22Rv1 (cell line): Measurements from ENCODE around the gene ADGRL3.

ENCODE experiments used
- H3K27ac ChIP-seq: fragments of 450-650 bp; 2 replicates; pipeline ENCODE4 v1.5.1; 2017
- ZFX ChIP-seq: fragments of 450-650 bp; IDR thresholded peaks from 2 replicates; pipeline ENCODE4 v1.6.1; 2017; ENCODE audit warnings: antibody characterized with exemption, borderline replicate concordance
- TF ChIP-seq, protein P1 (sequence below): fragments of 450-650 bp; IDR thresholded peaks from 2 replicates; pipeline ENCODE4 v1.5.1; 2017; ENCODE audit warnings: mild to moderate bottlenecking

ADGRL3 gene

DNA sequence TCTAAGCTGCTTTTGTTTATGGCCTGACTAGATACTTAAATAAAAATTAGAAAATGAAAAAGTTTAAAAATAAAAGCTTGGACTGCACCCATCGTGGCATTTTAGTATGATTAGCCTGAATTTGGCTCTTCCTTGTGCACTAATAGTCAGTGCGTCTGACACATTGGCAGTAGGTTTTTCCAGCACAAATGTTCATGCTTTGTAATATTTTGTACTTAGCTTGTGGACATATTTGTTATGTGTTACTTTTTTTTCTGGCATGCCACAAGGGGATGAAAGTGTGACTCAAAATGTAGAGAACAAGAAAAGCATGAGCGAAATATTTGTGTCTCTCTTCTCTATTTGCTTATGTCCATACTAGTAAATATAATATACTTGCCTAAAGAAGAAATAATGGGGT lies 359.3 kb downstream of the ADGRL3 start:
- TF ChIP-seq, protein P1, sequence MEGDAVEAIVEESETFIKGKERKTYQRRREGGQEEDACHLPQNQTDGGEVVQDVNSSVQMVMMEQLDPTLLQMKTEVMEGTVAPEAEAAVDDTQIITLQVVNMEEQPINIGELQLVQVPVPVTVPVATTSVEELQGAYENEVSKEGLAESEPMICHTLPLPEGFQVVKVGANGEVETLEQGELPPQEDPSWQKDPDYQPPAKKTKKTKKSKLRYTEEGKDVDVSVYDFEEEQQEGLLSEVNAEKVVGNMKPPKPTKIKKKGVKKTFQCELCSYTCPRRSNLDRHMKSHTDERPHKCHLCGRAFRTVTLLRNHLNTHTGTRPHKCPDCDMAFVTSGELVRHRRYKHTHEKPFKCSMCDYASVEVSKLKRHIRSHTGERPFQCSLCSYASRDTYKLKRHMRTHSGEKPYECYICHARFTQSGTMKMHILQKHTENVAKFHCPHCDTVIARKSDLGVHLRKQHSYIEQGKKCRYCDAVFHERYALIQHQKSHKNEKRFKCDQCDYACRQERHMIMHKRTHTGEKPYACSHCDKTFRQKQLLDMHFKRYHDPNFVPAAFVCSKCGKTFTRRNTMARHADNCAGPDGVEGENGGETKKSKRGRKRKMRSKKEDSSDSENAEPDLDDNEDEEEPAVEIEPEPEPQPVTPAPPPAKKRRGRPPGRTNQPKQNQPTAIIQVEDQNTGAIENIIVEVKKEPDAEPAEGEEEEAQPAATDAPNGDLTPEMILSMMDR, result no peak
- no peak for TF ChIP-seq ZFX

DNA sequence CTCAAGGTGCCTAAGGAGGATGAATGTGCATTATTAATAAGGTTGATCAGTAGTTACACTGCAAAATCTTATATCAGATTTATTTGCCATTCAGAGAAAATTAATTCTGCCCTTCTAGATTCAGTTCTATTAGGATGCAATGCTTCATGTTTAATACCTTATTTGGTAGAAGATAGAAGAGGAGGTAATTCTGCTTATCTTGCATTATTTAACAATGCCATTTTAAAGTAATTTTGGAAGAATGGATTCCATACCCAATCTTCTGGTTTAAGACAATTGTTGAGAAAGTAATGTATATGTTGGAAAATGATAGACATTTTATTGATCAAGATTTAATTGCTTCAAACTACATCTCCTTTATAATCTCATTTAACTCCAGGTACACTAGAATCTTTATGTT lies 360.9 kb downstream of the ADGRL3 start:
- no peak overlapping the region for H3K27ac ChIP-seq
- TF ChIP-seq, protein P1, result no peak
- no peak for TF ChIP-seq ZFX

More for the DNA sequence above, 359.3 kb downstream of the ADGRL3 start:
- H3K27ac ChIP-seq, result no peak overlapping the region

DNA sequence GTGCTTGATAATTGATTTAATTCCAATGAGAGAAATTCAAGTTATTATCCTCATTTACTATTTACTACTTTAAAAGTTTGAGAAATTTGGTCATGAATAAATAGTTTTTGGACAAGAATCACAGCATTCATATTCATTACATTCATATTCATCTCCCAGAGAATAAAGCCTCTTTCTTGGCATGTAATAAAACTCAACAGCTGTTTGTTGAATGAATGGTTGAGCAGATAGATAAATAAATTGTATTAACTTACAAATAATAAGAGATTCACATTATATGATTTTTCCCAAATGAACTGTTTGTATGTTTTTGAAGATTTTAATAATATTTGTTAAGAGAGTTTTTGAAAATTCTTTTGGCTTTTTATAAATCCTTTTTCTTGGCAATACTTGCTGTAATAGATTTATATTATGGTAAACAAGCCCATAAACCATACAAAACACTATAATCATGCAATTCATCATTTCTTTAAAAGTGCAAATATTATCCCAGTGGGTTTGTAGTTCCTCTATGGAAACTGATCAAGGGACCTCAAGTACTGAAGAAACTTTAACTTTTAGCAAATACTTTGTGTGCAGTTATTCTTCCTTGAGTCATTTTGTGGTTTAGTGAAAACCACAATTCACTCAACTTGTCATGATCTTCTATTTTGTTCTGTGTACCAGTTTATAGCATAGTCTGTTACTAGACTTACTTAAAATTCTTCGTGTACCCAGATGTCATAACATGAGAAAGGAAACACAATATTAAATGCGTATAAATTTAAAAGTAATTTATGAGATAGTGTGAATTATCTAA lies 371.8 kb downstream of the ADGRL3 start:
- no peak overlapping the region for H3K27ac ChIP-seq
- TF ChIP-seq ZFX, result no peak
- TF ChIP-seq, protein P1, result no peak

DNA sequence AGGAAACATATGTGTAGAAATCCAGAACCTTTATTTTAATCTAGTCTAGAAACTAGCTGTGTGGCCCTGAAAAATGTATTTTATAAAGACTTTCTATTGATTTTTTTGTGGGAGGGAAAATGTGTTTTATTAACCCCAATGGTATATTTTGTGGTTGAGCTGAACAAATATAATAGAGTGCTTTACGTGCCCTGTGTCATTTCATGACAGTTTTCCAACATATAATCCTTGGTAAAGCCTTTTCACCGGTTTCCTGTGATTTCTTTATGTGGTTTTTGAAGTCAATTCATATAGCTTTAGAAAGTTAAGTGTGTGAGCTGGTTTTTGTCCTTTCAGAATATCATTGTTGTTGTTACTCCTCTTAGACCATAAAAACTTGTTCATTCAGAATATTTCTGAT lies 375.7 kb downstream of the ADGRL3 start:
- TF ChIP-seq ZFX, result no peak
- TF ChIP-seq, protein P1, result no peak
- no peak overlapping the region for H3K27ac ChIP-seq

DNA sequence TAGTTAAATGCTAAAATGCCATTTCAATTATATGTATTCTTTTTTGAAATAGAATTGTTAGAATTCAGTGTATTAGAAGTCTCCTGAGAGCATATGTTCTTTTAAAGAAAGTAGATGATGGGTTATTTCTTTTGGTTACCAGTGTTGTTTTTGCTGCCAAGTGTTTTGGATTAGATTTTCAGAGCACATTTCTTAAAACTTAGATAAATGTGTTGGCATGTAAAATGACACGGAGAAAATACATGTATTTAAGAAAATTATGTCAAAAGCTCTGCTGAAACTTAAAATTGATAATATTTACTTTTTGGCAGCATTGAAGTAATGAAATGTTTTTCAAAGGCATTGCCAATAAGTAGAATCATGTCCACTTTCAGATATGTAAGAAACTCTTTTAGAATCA lies 379.7 kb downstream of the ADGRL3 start:
- no peak for TF ChIP-seq ZFX
- TF ChIP-seq, protein P1, result no peak

DNA sequence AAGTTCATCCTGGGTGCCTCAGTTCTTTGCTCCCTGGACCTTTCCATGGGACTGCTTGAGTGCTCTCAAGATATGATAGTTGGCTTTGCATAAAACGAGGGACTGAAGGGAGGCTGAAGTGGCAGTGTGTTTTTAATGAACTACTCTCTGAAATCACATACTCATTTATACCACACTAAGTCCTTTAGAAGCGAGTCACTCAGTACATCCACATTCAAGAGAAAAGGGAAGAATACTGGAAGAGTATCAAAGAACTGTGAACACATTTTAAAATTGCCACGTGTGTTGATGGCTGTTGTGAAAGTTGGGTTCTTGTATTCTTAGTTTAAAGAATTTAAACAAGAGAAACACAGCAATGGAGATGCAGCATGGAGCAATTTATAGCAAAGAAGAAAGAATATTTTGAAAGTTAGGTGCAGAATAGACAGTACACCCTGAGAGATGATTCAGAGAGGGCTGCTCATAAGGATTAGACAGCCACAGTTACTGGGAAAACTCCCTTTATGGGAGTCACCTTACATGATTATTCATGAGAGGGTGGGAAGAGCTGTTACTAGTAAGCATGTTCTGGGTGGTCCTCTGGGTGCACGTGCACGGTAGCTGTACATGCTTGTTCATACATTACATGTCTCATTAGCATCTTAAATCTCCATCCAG lies 380.7 kb downstream of the ADGRL3 start:
- no peak overlapping the region for H3K27ac ChIP-seq
- no peak for TF ChIP-seq ZFX
- TF ChIP-seq, protein P1, result no peak

More for the DNA sequence above, 379.7 kb downstream of the ADGRL3 start:
- no peak overlapping the region for H3K27ac ChIP-seq

DNA sequence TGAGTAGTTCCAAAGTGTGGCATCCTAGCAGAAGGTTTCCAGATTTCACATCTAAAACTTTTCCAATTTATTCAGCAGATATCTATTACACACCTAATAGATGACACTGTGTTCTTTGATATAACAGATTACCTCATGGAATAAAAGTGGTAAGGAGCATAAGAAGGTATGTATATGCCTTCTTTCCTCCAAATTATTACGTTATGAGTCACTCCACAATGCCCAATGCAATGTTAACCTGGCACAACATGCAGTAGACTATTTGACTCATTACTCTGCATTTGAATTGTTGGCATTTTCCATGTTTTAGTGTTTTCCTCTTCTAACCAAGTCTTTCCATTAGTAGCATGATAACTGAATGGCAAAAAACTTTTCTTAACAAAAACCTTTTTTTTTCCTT lies 383.6 kb downstream of the ADGRL3 start:
- no peak overlapping the region for H3K27ac ChIP-seq
- no peak for TF ChIP-seq ZFX
- TF ChIP-seq, protein P1, result no peak
